ENCODE results near the gene DRD4. TPM values are rescaled to one million over a fixed set of nuclear protein-coding genes. Genes with fewer than 3 reads are reported as not detected.

DRD4 gene
- total RNA-seq, 1 experiment from 2014 or later: 0.11 TPM

- Histone ChIP-seq H2AFZ (ENCODE audit: low read length) (no peak overlapping the region), H3K36me3 (ENCODE audit: low read depth, low read length) (peaks cover 41% of the 10 kb centered on the region), H3K4me2 (ENCODE audit: low read length) (no peak overlapping the region), H3K79me2 (ENCODE audit: low read length) (peaks cover 17% of the 10 kb centered on the region), H3K4me3 (ENCODE audit: low read length) (no peak overlapping the region), H3K9ac (ENCODE audit: low read length) (no peak overlapping the region), H3K9me2 (replicated peaks; ENCODE audit: low read length) (no peaks in the 10 kb centered on the region), H4K20me1 (ENCODE audit: low read length) (no peaks in the 10 kb centered on the region), H3K4me1 (ENCODE audit: insufficient read depth, low read length) (no peaks in the 10 kb centered on the region), H3F3A (ENCODE audit: low read length, unreplicated experiment) (no peaks in the 10 kb centered on the region), H3K27ac (ENCODE audit: low read length) (no peak overlapping the region), H3K9me3 (ENCODE audit: low read length) (no peaks in the 10 kb centered on the region), H3K27me3 (ENCODE audit: low read length) (no peaks in the 10 kb centered on the region)
- ATAC-seq (no peak), DNase-seq (no peak)
- TF ChIP-seq EZH2 (IDR thresholded peaks at IDR 0.05; ENCODE audit: low read length, unreplicated experiment) (no peak), CTCF (conservative IDR thresholded peaks at IDR 0.05; ENCODE audit: low read depth, low read length) (no peak), EZH2phosphoT487 (IDR thresholded peaks at IDR 0.05; ENCODE audit: borderline replicate concordance, low read length) (no peak)
- ChIA-PET CTCF (no interaction called here), POLR2A (ENCODE audit: unreplicated experiment) (no interaction called here)
- BruUV-seq (replicated peaks): no TSS peak
- intact Hi-C loops (cut with micrococcal nuclease): no loop called here
These were observed 44.2 kb upstream of the DRD4 start for GRCh38 chr11:592918-593317.

- peaks cover 40% of the 10 kb centered on the region for H3K36me3 ChIP-seq (ENCODE audit: low read depth, low read length)
- H3K4me3 ChIP-seq (ENCODE audit: low read length): no peak overlapping the region
- no peaks in the 10 kb centered on the region for H4K20me1 ChIP-seq (ENCODE audit: low read length)
- no peaks in the 10 kb centered on the region for H3K4me1 ChIP-seq (ENCODE audit: insufficient read depth, low read length)
- no peak overlapping the region for H2AFZ ChIP-seq (ENCODE audit: low read length)
- no peaks in the 10 kb centered on the region for H3K9me2 ChIP-seq (replicated peaks; ENCODE audit: low read length)
- no peaks in the 10 kb centered on the region for H3K27me3 ChIP-seq (ENCODE audit: low read length)
- H3K9ac ChIP-seq (ENCODE audit: low read length): no peak overlapping the region
- BruUV-seq (replicated peaks): no TSS peak
- no peak overlapping the region for H3K4me2 ChIP-seq (ENCODE audit: low read length)
- TF ChIP-seq CTCF (conservative IDR thresholded peaks at IDR 0.05; ENCODE audit: low read depth, low read length) (no peak), EZH2phosphoT487 (IDR thresholded peaks at IDR 0.05; ENCODE audit: borderline replicate concordance, low read length) (no peak), EZH2 (IDR thresholded peaks at IDR 0.05; ENCODE audit: low read length, unreplicated experiment) (no peak)
- intact Hi-C loops (cut with micrococcal nuclease): no loop called here
- POLR2A ChIA-PET (ENCODE audit: unreplicated experiment): no interaction called here
- no peak for DNase-seq
- CTCF ChIA-PET: no interaction called here
- no peaks in the 10 kb centered on the region for H3K9me3 ChIP-seq (ENCODE audit: low read length)
- peaks cover 14% of the 10 kb centered on the region for H3K79me2 ChIP-seq (ENCODE audit: low read length)
- ATAC-seq: no peak
- no peaks in the 10 kb centered on the region for H3F3A ChIP-seq (ENCODE audit: low read length, unreplicated experiment)
- H3K27ac ChIP-seq (ENCODE audit: low read length): no peak overlapping the region
These were observed 43.7 kb upstream of the DRD4 start for GRCh38 chr11:593347-593746.

- TF ChIP-seq EZH2phosphoT487 (IDR thresholded peaks at IDR 0.05; ENCODE audit: borderline replicate concordance, low read length) (no peak), CTCF (conservative IDR thresholded peaks at IDR 0.05; ENCODE audit: low read depth, low read length) (no peak), EZH2 (IDR thresholded peaks at IDR 0.05; ENCODE audit: low read length, unreplicated experiment) (no peak)
- no peak overlapping the region for H3K4me2 ChIP-seq (ENCODE audit: low read length)
- no peaks in the 10 kb centered on the region for H3K4me1 ChIP-seq (ENCODE audit: insufficient read depth, low read length)
- CTCF ChIA-PET: no interaction called here
- no peak overlapping the region for H3K27ac ChIP-seq (ENCODE audit: low read length)
- no peaks in the 10 kb centered on the region for H3K27me3 ChIP-seq (ENCODE audit: low read length)
- DNase-seq (no peak), ATAC-seq (no peak)
- no peaks in the 10 kb centered on the region for H4K20me1 ChIP-seq (ENCODE audit: low read length)
- H3K36me3 ChIP-seq (ENCODE audit: low read depth, low read length): peaks cover 36% of the 10 kb centered on the region
- POLR2A ChIA-PET (ENCODE audit: unreplicated experiment): no interaction called here
- no peak overlapping the region for H2AFZ ChIP-seq (ENCODE audit: low read length)
- H3K9me2 ChIP-seq (replicated peaks; ENCODE audit: low read length): no peaks in the 10 kb centered on the region
- no peak overlapping the region for H3K4me3 ChIP-seq (ENCODE audit: low read length)
- no TSS peak for BruUV-seq (replicated peaks)
- H3K9ac ChIP-seq (ENCODE audit: low read length): no peak overlapping the region
- H3K79me2 ChIP-seq (ENCODE audit: low read length): 0 out of 2 replicates have a peak, but pooled peaks cover 4% of the 10 kb centered on the region
- H3K9me3 ChIP-seq (ENCODE audit: low read length): no peaks in the 10 kb centered on the region
- H3F3A ChIP-seq (ENCODE audit: low read length, unreplicated experiment): no peaks in the 10 kb centered on the region
- intact Hi-C loops (cut with micrococcal nuclease): no loop called here
These were observed 41.7 kb upstream of the DRD4 start for GRCh38 chr11:595400-595799.
